DMS114 treated with DMSO at 0.1 percent for 48 hours (cell line): ENCODE data around the gene MTFMT.
"Not testable (repeated sequence)": the region's sequence is repeated elsewhere in the genome, so short reads cannot be mapped to it uniquely, and the experiment has no call there.

Experiments
- DNase-seq: peaks from one replicate; lab custom pipeline; 2025; ENCODE audit not compliant: unreplicated experiment; lab: John Stamatoyannopoulos, UW

Gene MTFMT

GRCh38 chr15:65060641-65061397 lies 31.4 kb upstream of the MTFMT start:
- DNase-seq: no peak

GRCh38 chr15:65059931-65060596 lies 30.6 kb upstream of the MTFMT start:
- no peak for DNase-seq

DNA sequence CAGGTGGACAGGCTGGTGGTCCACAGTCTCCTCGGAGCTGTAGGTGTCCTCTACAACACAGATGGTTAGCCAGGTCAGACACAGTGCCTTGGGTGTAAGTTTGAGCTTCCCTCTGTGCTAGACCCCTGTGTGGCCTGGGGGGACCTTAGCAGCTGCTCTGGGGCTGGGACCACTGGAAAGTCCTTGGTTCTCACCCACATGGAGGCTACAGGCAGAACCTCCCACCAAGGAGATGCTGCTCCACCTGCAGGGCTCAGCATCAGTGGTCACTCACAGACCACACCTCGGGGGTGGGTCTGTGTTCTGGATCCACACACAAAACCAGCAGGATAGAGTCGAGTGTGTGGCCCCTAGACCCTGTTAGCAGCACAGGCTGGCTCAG lies 29.9 kb upstream of the MTFMT start:
- no peak for DNase-seq

DNA sequence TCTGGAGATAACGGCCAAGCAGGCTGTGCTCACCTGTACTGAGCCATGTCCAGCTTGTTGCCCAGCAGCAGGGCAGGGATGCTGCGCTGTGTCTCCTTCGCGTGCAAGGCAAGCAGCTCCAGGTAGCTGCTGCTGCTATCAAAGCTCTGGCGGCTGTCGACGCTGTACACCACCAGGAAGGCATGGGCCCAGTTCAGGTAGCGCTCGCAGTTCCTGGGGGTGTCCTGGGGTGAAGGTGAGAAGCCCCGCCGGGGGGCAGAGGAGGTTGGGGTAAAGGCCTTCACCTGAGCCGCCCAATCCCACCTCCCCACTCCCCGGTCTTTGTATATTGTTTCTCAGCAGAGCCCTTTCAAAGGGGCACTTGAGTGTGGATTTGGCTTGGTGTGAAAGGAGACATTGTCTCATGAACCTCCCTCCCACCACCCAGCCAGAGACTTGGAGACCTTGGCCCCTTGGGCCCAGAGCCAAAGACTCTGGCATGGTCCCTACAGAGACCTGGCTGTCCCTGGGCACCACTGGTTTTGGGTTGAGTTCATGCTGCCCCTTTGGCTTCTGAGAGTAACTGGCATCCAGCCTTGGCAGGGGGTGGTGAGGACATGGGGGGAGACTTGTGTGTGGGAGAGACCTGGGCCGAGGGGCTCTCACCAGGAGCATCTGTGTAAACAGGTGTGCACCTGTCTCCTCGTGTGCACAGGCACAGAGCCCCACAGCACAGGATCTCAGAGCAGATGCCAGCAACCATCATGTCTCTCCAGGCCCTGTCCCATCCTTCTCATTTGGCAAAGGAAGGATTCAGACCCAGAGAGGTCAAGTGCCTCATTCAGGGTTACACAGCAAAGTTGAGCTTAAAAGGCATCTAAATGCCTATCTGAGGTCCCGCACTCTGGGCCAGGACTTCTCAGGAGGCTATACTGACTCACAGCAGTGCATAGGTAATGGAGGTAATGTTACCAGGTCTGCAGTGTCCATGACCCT lies 29.2 kb upstream of the MTFMT start:
- DNase-seq: no peak

DNA sequence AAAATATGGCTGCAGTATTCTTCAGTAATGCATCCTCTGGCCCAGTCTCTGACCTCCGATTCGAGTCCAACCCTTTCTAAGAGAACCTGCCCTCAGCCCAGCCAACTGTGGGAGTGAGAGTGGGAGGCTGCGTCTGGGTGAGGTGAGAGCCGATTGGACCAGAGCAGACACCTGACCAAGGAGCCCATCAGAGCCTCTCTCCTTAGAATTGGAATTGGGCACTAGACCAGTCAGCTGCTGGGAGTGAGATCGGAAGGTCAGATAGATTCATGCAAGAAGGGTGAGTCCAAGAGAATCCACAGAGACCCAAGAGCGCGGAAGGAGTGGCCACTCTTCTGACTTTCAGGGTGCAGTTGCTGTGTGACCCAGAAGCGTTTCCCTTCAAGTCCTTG lies 28.1 kb upstream of the MTFMT start:
- no peak for DNase-seq

GRCh38 chr15:65056868-65057548 lies 27.6 kb upstream of the MTFMT start:
- DNase-seq: no peak

GRCh38 chr15:65056106-65056505 lies 26.7 kb upstream of the MTFMT start:
- no peak for DNase-seq

DNA sequence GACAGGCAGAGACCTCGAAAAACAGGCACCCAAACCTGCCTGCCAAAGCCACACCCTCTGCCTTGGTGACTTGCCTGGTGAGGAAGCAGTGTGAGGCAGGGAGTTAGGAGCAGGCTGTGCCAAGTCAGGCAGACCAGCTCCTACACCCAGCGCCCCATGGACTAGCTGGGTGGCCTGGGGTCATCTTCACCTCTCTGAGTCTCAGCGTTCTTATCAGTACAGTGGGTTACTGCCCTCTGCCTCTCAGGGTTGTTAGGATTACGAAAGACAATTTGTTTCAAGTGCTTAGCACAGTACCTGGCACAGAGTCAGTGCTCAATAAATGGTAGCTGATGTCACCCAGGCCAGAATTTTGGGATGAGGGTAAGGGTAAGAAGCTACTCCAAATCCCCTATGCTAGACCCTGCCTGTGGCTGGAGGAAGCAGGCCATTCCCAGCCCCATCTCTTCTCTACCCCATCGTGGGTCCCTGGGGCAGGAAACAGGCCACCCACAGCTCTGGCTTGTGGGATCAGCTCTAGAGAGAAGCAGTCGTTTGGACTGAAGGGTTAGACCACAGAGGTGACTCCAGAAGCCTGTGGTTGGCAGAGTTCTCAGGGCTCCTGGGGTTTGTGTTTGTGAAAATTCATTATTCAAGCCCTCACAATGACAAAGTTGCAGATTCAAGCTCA lies 25.9 kb upstream of the MTFMT start:
- no peak for DNase-seq

- DNase-seq: peak; percentile 37
These were observed 25.1 kb upstream of the MTFMT start for GRCh38 chr15:65054333-65055200.

DNA sequence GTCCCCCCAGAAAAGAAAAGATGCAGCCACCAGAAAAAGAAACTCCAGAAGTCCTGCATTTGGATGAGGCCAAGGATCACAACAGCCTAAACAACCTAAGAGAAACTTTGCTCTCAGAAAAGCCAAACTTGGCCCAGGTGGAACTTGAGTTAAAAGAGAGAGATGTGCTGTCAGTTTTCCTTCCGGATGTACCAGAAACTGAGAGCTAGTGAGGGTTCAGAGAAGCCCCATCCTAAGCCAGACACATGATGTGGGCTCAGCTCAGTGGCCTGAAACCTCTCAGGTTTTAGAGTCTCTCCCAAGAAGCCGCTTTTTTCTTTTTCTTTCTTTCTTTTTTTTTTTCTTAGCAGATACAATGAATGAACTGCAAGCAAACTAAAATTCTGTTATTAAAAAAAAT lies 23.5 kb upstream of the MTFMT start:
- DNase-seq: no peak

- DNase-seq: no peak
These were observed 21.8 kb upstream of the MTFMT start for GRCh38 chr15:65051266-65051665.

DNA sequence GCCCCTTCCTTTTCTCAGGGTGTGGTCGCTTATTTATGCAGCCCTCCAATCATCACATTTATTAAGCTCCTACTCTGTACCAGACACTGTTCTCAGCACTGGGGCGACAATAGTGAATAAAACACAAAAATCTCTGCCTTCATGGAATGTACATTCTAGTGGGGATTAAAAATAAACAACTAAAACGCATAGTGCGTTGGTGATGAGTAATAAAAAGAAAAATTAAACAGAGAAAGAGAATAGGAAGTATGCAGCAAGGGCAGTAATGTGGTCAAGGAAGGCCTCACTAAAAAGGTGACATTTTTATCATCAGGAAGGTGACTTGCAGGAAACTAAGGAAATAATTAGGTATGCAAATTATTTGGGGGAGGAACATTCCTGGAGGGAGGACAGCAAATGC lies 20.8 kb upstream of the MTFMT start:
- DNase-seq: no peak

DNA sequence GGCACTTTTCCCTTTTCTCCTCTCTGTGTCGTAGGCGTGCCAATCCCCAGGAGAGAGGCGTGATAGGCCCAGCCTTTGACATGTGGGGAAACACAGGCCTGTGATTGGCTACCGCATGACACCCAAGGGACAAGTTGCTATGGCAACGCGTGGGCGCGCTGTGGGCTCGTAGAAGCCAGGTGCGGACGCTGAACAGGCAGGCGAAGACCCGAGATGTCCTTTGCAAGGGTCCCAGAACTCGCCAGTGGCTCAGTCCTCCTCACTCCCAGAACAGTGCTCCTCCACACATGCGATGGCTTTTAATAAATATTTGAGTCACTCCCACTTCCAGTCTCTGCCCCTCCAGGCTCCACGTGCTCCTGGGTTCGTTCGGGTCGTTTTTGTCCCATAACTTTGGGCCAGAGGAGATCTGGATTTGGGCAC lies 20.0 kb upstream of the MTFMT start:
- no peak for DNase-seq

DNA sequence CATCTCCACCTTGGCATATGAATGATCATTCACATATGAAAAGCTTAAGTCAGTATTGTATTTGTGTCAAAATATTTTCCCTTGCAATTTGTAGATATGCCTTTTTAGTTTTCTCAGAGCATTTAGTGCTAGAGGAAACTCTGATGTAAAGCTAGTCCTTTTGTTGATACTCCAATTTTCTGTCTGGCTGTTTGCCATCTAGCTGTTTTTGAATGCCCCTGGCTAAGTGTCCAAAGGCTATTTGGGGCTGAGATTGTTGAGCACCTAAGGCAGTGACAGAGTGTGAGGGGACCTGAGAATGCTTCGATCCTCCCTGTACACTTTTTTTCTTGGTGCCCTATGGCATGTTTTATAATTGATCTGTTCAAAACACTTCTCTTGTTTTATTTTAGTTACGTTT lies 18.8 kb upstream of the MTFMT start:
- no peak for DNase-seq

- no peak for DNase-seq
These were observed 15.5 kb upstream of the MTFMT start, which contains the start of gene SLC51B for GRCh38 chr15:65044724-65045481. SLC51B (plus strand) TSS chr15:65045387; CDS start chr15:65050005, 4,618 bp downstream.

- not testable (repeated sequence) for DNase-seq
These were observed 14.8 kb upstream of the MTFMT start for GRCh38 chr15:65044218-65044617.

DNA sequence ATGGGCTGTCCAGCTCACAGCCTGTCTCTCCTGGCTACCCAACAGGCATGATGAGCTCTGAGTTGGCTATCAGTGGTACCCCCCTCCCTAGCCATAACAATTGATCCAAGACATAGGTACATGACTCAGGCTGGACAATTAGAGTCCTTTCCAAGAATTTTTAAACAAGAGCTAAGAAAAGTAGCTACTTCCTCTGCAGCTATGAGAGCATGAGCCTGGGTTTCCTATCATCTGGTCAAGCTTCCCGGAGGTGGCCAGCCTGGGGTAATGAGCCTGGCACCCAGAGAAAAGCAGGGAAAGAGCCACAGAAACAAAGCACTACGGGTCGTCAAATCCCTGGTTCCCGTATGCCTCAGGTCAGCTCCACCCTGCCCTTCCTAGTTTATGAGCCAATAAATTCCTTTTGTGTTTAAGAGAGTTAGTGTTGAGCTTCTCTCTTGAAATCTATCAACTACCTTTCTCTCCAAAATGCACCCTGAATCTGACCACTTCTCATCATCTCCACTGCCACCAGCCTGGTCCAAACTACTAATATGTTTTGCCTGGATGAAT lies 13.4 kb upstream of the MTFMT start:
- no peak for DNase-seq

- no peak for DNase-seq
These were observed 12.3 kb upstream of the MTFMT start for GRCh38 chr15:65041787-65042186.
